Ovary (tissue), 3 donors: ENCODE data around the gene SOHLH1.

Experiments used
- EP300 ChIP-seq: sonication (generic); formaldehyde crosslinking; IDR thresholded peaks from one replicate; pipeline ENCODE4 v1.6.1; 2017; ENCODE audit warnings: antibody characterized with exemption
- POLR2A ChIP-seq: fragments of 450-650 bp; IDR thresholded peaks from one replicate; pipeline ENCODE4 v1.6.1; 2017; ENCODE audit warnings: antibody characterized with exemption, mild to moderate bottlenecking, moderate library complexity
- TF ChIP-seq, protein P1 (sequence below), 3 donors: fragments of 450-650 bp in 2 of 3; fragments of 200-600 bp in 1 of 3; IDR thresholded peaks; one replicate each; pipeline versions ENCODE4 v1.5.1 to v1.8.0; 2016 to 2022; ENCODE audit warnings: antibody characterized with exemption in 3 of 3, mild to moderate bottlenecking in 1 of 3
- donor health status: DM: no; HTN: no; CAD: no.

DNA sequence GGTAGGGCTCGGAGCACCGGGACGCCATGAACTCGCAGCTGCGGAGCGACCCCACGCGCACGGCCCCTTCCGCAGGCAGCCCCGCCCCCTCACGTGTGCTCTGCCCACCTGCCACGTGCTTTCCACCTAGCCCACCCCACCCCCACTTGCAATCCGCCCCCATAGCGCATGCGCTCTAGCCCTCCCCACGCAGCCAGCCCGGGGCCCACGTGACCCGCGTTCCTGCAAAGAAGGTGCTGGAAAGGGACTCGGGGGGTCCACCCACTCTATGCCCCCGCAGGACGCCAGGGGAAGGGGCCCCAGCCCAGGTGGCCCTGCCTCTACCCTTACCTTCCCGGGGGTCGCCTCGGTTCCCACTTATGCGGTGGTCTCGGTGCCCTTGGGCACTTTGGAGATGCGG lies at the start of gene SOHLH1:
- TF ChIP-seq POLR2A (no peak), EP300 (no peak)
- TF ChIP-seq, protein P1, sequence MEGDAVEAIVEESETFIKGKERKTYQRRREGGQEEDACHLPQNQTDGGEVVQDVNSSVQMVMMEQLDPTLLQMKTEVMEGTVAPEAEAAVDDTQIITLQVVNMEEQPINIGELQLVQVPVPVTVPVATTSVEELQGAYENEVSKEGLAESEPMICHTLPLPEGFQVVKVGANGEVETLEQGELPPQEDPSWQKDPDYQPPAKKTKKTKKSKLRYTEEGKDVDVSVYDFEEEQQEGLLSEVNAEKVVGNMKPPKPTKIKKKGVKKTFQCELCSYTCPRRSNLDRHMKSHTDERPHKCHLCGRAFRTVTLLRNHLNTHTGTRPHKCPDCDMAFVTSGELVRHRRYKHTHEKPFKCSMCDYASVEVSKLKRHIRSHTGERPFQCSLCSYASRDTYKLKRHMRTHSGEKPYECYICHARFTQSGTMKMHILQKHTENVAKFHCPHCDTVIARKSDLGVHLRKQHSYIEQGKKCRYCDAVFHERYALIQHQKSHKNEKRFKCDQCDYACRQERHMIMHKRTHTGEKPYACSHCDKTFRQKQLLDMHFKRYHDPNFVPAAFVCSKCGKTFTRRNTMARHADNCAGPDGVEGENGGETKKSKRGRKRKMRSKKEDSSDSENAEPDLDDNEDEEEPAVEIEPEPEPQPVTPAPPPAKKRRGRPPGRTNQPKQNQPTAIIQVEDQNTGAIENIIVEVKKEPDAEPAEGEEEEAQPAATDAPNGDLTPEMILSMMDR (IDR thresholded peaks at IDR 0.05), result no peak
